ENCODE measurements around the gene PLIN5.

- TF ChIP-seq CTCF (IDR thresholded peaks at IDR 0.05; ENCODE audit: poor library complexity, severe bottlenecking) (no peak), SMC3 (conservative IDR thresholded peaks at IDR 0.05; ENCODE audit: poor library complexity) (no peak)
These were observed 36.4 kb upstream of the PLIN5 start for GRCh38 chr19:4571305-4571917.

All from neural cell (in vitro differentiated cells).